Brain pericyte (primary cell): ENCODE measurements around the gene FBXW8.
A peak's percentile ranks its signal among the peaks of the same experiment; 100 is the strongest.

Experiments used
- DNase-seq: peaks from one replicate; pipeline ENCODE4 v3.0.0-alpha.2; 2012; ENCODE audit warnings: low read depth, low spot score

The FBXW8 gene

DNA sequence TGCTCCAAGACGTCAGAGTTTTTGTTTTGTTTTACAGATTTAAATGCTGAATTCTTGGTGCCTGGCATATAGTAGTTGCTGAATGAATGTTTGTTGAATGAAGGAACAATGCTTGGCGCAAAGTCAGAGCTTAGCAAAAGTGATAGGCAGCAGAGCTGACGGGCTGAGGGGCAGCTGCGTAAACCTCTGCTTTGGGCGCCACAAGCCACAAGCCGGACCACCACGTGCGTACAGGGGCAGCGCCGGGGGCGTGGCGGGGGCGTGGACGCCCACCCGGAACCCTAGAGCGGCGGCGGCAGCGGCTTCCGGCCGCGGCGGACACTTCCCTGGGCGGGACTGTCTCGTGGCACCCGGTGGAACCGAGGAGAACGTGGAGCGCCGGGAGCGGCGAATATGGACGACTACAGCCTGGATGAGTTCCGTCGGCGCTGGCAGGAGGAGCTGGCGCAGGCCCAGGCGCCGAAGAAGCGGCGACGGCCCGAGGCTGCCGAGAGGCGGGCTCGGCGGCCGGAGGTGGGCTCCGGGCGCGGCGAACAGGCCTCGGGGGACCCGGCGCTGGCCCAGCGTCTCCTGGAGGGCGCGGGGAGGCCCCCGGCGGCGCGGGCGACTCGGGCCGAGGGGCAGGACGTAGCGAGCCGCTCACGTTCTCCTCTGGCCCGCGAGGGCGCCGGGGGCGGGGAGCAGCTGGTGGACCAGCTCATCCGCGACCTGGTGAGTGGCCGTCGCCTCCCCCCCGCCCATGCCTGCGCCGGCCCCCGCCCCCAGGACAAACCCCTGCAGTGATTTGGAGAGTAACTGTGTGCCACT, at the start of gene FBXW8:
TSS of gene FBXW8 (plus strand) at position 306 of the 807 bp plus-strand sequence. CDS start at position 394, 88 bp downstream.
- peak; percentile 17 for DNase-seq

DNA sequence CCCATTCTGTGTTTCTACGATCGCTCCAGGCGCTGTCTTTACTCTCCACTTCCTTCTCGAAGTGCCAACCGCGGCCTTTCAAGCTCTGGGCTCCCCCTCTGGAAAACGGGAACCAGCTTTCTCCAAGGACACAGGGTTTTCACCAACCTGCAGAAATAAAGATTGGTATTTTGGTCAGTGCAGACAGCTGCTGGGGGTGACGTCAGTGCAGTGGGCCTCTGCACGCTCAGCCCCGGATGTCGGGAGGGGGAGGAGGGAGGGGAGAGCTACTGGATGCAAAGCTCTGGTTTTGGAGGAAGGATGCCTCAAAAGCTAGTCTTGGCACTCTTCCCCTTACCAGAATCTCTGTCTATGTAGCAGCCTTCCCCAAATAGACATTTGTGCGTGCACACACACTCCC, 49.4 kb upstream of the FBXW8 start:
- no peak for DNase-seq

DNA sequence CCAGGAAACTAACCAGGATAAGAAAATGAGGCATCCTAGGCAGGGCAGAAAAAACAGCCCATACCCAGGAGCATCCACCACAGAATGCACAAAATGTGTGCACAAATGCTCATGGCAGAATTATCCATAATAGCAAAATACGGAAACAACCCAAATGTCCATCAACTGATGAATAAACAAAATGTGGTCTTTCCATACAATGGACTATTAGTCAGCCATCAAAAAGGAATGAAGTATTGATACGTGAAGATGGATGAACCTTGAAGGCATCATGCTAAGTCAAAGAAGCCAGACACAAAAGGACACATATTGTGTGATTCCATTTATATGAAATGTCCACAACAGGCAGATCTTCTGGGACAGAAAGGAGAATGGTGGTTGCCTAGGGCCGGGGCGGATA, 48.6 kb upstream of the FBXW8 start:
- DNase-seq: no peak

DNA sequence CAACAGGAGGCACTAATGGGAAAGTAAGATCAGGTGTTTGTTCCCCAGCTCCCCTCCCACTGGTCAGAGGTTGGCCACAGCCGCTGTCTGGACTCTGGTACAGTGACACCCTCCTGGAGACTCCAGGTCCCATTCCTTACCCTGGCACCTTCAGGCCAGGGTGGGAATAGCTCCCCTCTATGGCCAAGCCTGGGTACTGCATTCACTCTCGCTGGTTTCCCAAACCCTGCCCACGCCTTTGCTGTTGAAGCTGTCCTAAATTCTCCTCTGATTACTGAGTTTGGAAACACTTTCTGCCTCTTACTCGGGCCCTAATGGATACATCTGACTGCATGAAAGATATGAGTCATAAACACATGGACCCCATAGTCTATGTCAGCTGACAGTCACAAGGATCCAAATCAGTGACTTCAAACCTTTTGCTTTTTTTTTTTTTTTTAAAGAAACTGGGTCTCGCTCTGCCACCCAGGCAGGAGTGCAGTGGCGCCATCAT, 47.4 kb upstream of the FBXW8 start:
- no peak for DNase-seq

DNA sequence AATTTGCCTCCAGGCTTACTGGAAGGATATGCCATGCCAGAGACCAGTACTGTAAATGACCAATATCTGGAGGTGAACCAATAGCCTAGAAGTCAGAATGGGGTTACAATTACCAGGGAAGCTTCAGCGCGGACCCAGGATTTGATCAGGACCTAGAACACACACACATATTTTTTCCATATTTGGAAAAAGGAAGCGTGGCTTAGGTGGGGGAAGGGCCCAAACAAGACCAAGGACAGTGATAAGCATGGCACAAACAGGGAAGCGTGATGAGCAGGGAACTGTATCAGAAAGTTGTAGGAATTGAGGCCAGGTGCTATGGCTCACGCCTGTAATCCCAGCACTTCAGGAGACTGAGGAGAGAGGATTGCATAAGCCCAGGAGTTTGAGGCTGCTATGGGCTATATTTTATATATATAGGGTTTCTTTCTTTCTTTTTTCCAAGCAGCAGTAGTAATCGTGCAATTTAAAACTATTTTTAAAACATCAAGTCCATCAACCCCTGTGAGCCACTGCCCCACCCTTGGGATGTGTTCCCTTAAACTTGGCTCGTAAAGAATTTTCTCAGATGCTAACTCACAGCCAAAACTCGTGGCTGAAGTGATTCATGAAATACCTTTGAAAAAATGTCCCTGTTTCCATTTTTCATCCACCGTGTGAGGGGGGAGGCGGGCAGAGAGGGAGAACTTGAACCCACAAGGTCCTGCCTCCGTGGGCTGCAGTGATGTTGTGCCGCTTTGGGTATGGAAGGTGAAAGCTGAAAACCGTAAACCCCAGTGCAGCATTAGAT, 46.2 kb upstream of the FBXW8 start:
- no peak for DNase-seq

DNA sequence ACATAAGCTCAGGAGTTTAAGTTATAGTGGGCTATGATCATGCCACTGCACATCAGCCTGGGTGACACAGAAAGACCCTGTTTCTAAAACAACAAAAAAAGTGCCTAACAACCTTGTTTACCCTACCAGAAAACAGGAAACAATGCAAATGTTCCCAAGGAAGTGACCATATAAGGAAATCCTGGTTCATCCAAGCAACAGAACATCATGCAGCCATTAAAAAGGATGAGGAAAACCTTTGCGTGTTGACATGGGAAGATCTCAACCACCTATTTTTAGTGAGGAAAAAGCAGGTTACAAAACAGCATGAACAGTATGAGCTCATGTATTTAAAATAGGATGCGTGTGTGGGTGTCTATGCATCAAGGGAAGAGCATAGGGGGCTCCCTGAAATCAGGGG, 43.2 kb upstream of the FBXW8 start:
- DNase-seq: no peak

GRCh38 chr12:116870306-116870705, 40.4 kb upstream of the FBXW8 start:
- no peak for DNase-seq

GRCh38 chr12:116874324-116874995, 36.3 kb upstream of the FBXW8 start:
- DNase-seq: no peak

- no peak for DNase-seq
These were observed 34.4 kb upstream of the FBXW8 start for GRCh38 chr12:116876151-116876869.

DNA sequence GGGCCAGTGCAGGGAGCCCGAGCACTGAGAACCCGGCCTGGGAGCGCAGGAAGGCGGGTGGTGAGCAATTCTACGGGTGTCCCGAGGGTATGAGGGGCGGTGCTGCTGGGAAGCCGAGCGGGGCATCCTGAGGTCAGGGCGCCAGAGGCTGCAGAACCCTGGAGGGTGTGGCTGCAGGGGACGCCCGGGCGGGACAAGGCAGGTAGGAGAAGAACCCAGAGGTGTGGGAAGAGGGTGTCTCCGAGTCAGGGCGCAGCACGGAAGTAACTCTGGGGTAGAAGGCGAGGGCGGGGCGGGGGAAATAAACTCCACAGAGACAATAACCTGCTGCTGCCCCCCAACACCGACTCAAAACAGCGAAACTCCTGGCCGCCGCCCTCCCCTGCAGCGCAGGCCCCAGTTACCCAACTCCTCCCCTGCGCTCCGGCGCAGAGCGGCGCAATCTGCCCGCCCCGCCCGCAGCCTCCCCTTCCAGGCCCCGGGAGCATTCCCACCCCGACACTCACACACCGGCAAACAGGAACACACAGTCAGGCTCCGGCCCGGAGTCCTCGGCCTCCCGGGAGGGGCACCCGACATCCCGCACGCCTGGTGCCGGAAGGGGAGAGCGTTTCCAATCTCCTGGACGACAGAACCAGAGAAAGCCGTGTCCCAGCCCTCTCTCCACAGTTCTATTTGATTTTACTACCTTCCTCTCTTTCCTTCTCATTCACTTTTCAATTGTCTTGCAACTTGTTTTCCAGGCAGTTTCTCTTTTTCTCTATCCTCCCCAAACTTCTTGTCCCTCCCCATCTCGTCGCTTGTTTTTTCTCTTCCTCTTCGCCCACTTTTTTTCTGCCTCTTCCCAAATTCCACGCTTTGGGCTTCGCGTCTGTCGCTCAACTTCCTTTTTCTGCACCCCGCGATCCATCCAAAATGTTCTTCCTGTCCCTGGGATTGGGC, 31.9 kb upstream of the FBXW8 start:
- no peak for DNase-seq

GRCh38 chr12:116879509-116880212, 31.1 kb upstream of the FBXW8 start:
- DNase-seq: no peak

- no peak for DNase-seq
These were observed 30.4 kb upstream of the FBXW8 start for GRCh38 chr12:116880213-116880816.

- DNase-seq: no peak
These were observed 29.9 kb upstream of the FBXW8 start for GRCh38 chr12:116880817-116881324.

GRCh38 chr12:116881325-116881876, 29.3 kb upstream of the FBXW8 start, which contains the start of gene HRK:
Gene HRK (minus strand): TSS chr12:116881441. CDS start chr12:116881307, 134 bp downstream.
- DNase-seq: no peak

- no peak for DNase-seq
These were observed 28.8 kb upstream of the FBXW8 start for GRCh38 chr12:116881877-116882507.

GRCh38 chr12:116882742-116883141, 28.0 kb upstream of the FBXW8 start:
- no peak for DNase-seq

- no peak for DNase-seq
These were observed 25.9 kb upstream of the FBXW8 start for GRCh38 chr12:116884871-116885270.

GRCh38 chr12:116885491-116885890, 25.3 kb upstream of the FBXW8 start:
- no peak for DNase-seq
